GM12873 (cell line): ENCODE results near the gene CEPT1.

Experiments
- CTCF ChIP-seq: IDR thresholded peaks from 2 replicates; pipeline ENCODE4 v1.5.1; 2012; ENCODE audit warnings: low read depth, mild to moderate bottlenecking, moderate library complexity, low read length, control low read depth; ENCODE audit not compliant: insufficient read depth; ENCODE audit errors: missing control alignments

CEPT1 gene

DNA sequence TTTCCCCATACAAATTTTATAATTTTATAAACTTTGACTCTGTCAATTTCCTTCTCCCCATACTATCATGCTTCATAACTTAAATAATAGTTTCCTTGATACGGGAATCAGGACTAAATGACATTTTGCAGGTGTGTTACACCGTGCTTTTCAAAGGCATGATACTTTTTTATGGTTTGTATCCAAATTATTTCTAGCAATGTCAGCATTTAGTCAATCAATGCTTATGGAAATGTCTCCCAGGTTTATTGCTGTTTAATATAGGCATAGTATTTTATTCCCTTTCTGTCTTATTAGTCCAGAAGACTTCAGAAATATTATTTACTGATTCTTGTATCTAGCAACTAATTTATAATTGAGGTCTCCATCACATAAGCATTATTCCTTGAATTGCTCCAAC is 23.5 kb upstream of the CEPT1 start:
- TF ChIP-seq CTCF: no peak

- TF ChIP-seq CTCF: no peak
These were observed 13.7 kb upstream of the CEPT1 start for GRCh38 chr1:111126354-111126753.

DNA sequence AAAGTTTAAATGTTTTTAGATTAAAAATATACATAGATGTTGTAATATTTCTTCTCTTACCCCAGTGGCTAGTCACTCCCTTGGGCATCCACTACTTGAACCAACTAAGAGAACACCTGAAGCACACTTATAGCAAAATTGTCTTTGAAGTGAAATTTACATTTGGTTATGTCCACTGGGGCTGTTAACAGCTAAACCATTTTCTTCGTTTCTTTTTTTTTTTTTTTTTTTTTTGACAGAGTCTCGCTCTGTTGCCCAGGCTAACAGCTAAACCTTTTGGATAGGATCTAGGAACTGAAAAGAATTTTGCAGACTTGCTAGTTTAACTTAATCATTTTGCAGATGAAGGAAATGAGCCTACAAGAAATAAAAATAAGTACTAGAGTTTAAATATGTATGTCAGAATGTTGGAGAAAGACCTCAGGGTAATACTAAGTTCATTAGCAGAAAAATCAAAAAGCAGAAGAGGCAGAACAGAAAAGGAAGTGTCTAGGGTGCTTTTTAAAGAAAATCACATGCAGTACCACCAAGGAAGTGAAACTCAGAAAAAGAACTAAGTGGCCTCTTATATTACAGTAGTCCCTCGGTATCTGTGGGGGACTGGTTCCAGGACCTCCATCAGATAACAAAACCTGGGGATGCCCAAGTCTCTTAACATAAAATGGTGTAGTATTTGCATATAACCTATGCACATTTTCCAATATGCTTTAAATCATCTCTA is 11.9 kb upstream of the CEPT1 start:
- no peak for TF ChIP-seq CTCF

DNA sequence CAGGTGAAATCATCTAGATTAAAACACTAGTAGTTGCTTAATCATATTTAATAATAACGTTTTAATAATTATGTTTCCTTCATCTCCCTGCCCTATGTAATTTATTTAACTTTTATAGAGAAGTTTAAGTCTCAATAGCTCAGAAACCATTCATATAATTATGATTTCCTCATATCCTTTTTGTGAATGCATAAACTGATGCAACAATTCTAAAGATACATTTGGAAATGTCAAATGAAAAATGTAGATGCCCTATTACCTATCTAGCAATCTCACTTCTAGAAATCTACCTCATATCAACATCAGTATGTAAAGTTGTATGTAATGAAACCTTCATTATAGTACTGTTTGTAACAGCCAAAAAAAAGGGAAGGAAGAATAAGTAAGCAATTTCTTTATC is 10.6 kb upstream of the CEPT1 start:
- no peak for TF ChIP-seq CTCF

DNA sequence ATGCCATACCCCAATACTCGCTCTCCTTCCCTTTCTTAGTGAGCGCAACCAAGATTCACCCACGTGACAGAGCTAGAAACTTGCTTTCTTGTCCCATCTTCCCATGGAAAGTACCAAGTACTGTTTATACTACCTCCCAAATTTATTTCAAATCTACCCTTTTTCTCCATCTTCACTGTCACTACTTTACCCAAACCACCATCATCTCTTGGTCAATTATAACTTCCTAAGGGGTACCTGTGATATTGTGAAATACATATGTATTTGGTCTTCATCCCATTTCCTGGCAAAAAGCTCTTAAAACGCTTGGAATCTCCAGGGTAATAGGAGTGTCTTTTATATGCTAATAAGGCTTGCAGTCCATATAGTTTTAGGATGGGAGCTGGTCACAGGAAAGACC is 8.3 kb upstream of the CEPT1 start:
- no peak for TF ChIP-seq CTCF

GRCh38 chr1:111133866-111134265 is 6.2 kb upstream of the CEPT1 start:
- no peak for TF ChIP-seq CTCF

DNA sequence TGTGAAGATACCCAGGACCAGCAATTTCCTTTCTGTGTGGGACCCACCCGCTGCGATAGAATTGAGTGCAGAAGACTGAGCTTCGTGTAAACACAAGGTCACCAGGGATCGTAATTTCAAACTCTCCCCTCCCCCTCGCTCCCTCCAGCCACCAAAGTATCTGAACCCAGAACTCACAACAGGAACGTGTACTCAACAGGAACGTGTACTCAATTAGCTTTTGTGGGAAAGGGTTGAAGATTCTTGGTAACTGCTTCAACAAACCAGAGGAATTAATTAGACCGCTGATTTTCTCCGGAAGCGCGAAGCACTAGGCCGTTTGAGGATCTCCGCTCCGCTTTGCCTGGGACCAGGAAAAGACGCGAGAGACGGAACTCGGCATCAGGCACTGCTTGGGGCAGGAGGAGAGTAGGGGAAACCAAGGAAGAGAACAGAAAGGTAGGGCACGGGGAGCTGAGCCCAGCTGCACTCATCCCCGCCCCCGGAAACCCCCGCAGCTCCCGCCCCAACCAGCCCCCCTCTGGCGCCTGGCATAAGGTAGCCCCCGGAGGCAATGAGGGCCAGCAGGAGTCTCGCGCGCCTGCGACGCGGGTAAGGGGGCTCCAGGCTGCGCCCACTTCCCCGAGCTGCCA is 583 bp upstream of the CEPT1 start:
- TF ChIP-seq CTCF: no peak
